CD4-positive, alpha-beta memory T cell (primary cell): ENCODE results near the gene IFIT3. TPM values are rescaled to one million over a fixed set of nuclear protein-coding genes. Genes with fewer than 3 reads are reported as not detected.
A peak's percentile ranks its signal among the peaks of the same experiment; 100 is the strongest.

Experiments used
- CTCF ChIA-PET: fragments of 350-600 bp; sonication (Branson Sonifier 250); formaldehyde crosslinking; loops from one replicate; lab custom pipeline; 2021; ENCODE audit warnings: inconsistent platforms; ENCODE audit not compliant: partially characterized antibody; lab: Charles Lee
- POLR2A ChIA-PET: fragments of 350-600 bp; sonication (Branson Sonifier 250); formaldehyde crosslinking; loops from one replicate; lab custom pipeline; 2021; ENCODE audit not compliant: partially characterized antibody; lab: Charles Lee
- DNase-seq, 5 donors: peaks; one replicate each; pipeline versions ENCODE4 v3.0.0 to v3.0.0-alpha.2; 2020 to 2022; ENCODE audit warnings: mixed read lengths in 1 of 5
- H3K27ac ChIP-seq: one replicate; pipeline ENCODE4 v1.7.0; 2013; ENCODE audit warnings: low read depth, low read length
- H3K27me3 ChIP-seq: 2 replicates; pipeline ENCODE4 v1.7.0; 2013; ENCODE audit warnings: mild to moderate bottlenecking, low read length, moderate library complexity; ENCODE audit not compliant: insufficient read depth
- H3K36me3 ChIP-seq: 2 replicates; pipeline ENCODE4 v1.7.0; 2013; ENCODE audit warnings: mild to moderate bottlenecking, low read length, moderate library complexity; ENCODE audit not compliant: insufficient read depth
- H3K4me1 ChIP-seq: 2 replicates; pipeline ENCODE4 v1.7.0; 2013; ENCODE audit warnings: mild to moderate bottlenecking, low read length, moderate library complexity; ENCODE audit not compliant: insufficient read depth
- H3K4me3 ChIP-seq, 2 donors: one replicate each; pipeline ENCODE4 v1.7.0; 2013; ENCODE audit warnings: low read length in 2 of 2, mild to moderate bottlenecking in 1 of 2
- H3K9me3 ChIP-seq, 2 donors: one replicate each; pipeline ENCODE4 v1.7.0; 2013; ENCODE audit warnings: low read length in 2 of 2, control low read depth in 1 of 2; ENCODE audit not compliant: control insufficient read depth in 1 of 2
- H3K27ac Mint-ChIP-seq, 7 donors: one replicate each; pipeline ENCODE4 v1.8.0; 2020 to 2021; ENCODE audit warnings: mixed read lengths in 7 of 7, mild to moderate bottlenecking in 6 of 7, inconsistent platforms in 3 of 7, moderate library complexity in 3 of 7
- H3K27me3 Mint-ChIP-seq, 2 donors: one replicate each; pipeline ENCODE4 v1.8.0; 2020 to 2021; ENCODE audit warnings: mixed read lengths in 2 of 2
- H3K36me3 Mint-ChIP-seq, 2 donors: one replicate each; pipeline ENCODE4 v1.8.0; 2020 to 2021; ENCODE audit warnings: mixed read lengths in 2 of 2, inconsistent platforms in 1 of 2, mild to moderate bottlenecking in 1 of 2
- H3K4me1 Mint-ChIP-seq, 4 donors: one replicate each; pipeline ENCODE4 v1.8.0; 2020 to 2021; ENCODE audit warnings: mixed read lengths in 4 of 4, mild to moderate bottlenecking in 1 of 4
- H3K4me3 Mint-ChIP-seq, 8 donors: one replicate each; pipeline ENCODE4 v1.8.0; 2020 to 2021; ENCODE audit warnings: mixed read lengths in 8 of 8, mild to moderate bottlenecking in 7 of 8, moderate library complexity in 6 of 8, inconsistent platforms in 3 of 8
- H3K9me3 Mint-ChIP-seq, 8 donors: one replicate each; pipeline ENCODE4 v1.8.0; 2020 to 2021; ENCODE audit warnings: mixed read lengths in 8 of 8, mild to moderate bottlenecking in 5 of 8, inconsistent platforms in 3 of 8, moderate library complexity in 1 of 8
- intact Hi-C: fragments of 100-400 bp; cut with micrococcal nuclease; formaldehyde crosslinking; loops from one replicate; pipeline ENCODE4 v1.15.1; 2023
- polyA plus RNA-seq, 2 donors: library from polyadenylated mRNA; unstranded; fragments of 300-500 nt; fragmentation: Illumina TruSeq; gene quantifications; one replicate each; pipeline ENCODE4 v1.2.3, GENCODE V29; 2021
- total RNA-seq, 2 experiments: library from RNA; stranded (reverse); gene quantifications; one replicate each; pipeline ENCODE4 v1.2.3, GENCODE V29; 2021

IFIT3 gene
- total and polyA plus RNA-seq, 4 experiments from 2014 or later: 3.1 to 10.4 (median 4.2) TPM

DNA sequence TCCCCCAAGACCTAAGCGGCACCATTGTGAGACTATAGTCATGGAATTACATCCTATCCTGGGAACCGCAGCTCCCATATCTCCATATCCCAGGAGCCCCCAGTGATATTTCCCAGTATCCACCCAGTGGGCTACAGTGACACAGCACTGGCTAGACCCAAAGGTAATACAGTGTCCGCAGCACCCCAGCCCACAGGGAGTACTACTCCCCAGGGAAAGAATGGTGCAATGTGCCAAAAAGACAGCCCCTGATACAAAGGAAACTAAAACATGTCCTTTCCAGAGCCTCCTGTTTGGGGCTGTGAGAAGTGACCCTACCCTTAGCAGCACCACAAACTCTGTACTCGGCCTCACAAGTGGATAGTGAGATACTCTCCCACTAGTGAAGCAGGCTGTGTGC is 30.4 kb upstream of the IFIT3 start:
- Mint-ChIP-seq H3K27ac (no peak overlapping the region), H3K27me3 (no peaks in the 10 kb centered on the region), H3K36me3 (peaks cover 8 to 10% of the 10 kb centered on the region in 2 donors), H3K9me3 (peaks cover 0 to 15% (median 9%) of the 10 kb centered on the region in 8 donors), H3K4me3 (no peak overlapping the region), H3K4me1 (peaks cover 6 to 23% (median 7%) of the 10 kb centered on the region in 4 donors)
- POLR2A ChIA-PET: no interaction called here
- CTCF ChIA-PET: interaction anchor here (1.2 kb wide), 1 partner anchor 122 kb away, joined by 3 read pairs; no protein-coding TSS in a partner anchor
- peaks cover 9% of the 10 kb centered on the region for H3K4me1 ChIP-seq
- no peaks in the 10 kb centered on the region for H3K27me3 ChIP-seq
- no peak for DNase-seq
- H3K4me3 ChIP-seq: no peak overlapping the region
- H3K27ac ChIP-seq: no peak overlapping the region
- intact Hi-C loops: no loop called here
- H3K36me3 ChIP-seq: no peaks in the 10 kb centered on the region
- no peaks in the 10 kb centered on the region for H3K9me3 ChIP-seq

DNA sequence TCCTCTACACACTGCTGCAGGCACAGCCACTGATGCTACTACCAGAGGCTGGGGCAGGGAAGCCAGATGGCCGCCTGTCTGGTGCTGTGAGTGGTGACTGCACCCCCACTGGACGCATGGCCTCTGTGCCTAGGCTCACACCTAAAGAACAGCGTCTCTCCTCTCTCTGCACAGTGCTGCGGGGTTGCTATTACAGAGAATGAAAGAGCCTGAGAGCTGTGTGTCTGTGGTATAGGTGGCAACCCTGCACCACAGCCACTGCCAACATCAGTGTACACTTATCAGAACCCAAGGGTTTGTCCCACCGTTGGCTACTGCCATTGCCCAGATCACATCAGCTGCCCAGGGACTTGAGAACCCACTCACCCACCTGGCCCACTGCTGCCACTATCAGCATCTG is 30.0 kb upstream of the IFIT3 start:
- ChIA-PET POLR2A (no interaction called here), CTCF (interaction anchor here (1.2 kb wide), 1 partner anchor 121 kb away, joined by 3 read pairs; no protein-coding TSS in a partner anchor)
- no peaks in the 10 kb centered on the region for H3K36me3 ChIP-seq
- Mint-ChIP-seq H3K27ac (no peak overlapping the region), H3K4me3 (no peak overlapping the region), H3K4me1 (peaks cover 8 to 28% (median 10%) of the 10 kb centered on the region in 4 donors), H3K9me3 (peaks cover 0 to 15% (median 9%) of the 10 kb centered on the region in 8 donors), H3K36me3 (peaks cover 8 to 10% of the 10 kb centered on the region in 2 donors), H3K27me3 (no peaks in the 10 kb centered on the region)
- H3K4me1 ChIP-seq: peaks cover 13% of the 10 kb centered on the region
- H3K27me3 ChIP-seq: no peaks in the 10 kb centered on the region
- H3K9me3 ChIP-seq: no peaks in the 10 kb centered on the region
- intact Hi-C loops: no loop called here
- H3K27ac ChIP-seq: no peak overlapping the region
- no peak overlapping the region for H3K4me3 ChIP-seq
- DNase-seq: no peak

GRCh38 chr10:89299031-89299430 is 28.8 kb upstream of the IFIT3 start:
- ChIA-PET CTCF (no interaction called here), POLR2A (interaction anchor here (1.3 to 5.1 kb wide), 2 partner anchors 48 to 118 kb away, joined by 3 to 53 read pairs; partner anchors contain the start of genes IFIT5 and LIPA)
- Histone ChIP-seq H3K9me3 (no peaks in the 10 kb centered on the region), H3K27me3 (no peaks in the 10 kb centered on the region), H3K27ac (no peak overlapping the region), H3K4me3 (no peak overlapping the region), H3K36me3 (no peaks in the 10 kb centered on the region), H3K4me1 (peaks cover 25% of the 10 kb centered on the region)
- DNase-seq: no peak
- Mint-ChIP-seq H3K4me1 (peaks cover 19 to 33% (median 21%) of the 10 kb centered on the region in 4 donors), H3K36me3 (peaks cover 11% of the 10 kb centered on the region in 2 donors), H3K27me3 (no peaks in the 10 kb centered on the region), H3K27ac (peak overlapping the region in 4 of 7 donors; percentile 54 to 96 (median 75)), H3K4me3 (peak overlapping the region in 1 of 8 donors; percentile 2), H3K9me3 (peaks cover 0 to 15% (median 9%) of the 10 kb centered on the region in 8 donors)
- intact Hi-C loops: no loop called here

- intact Hi-C loops: loop anchor here (1.0 to 2.0 kb wide), 3 partner anchors 50 to 113 kb away; partner anchors contain the start of genes IFIT5 and LIPA
- CTCF ChIA-PET: interaction anchor here (0.5 to 5.5 kb wide), 7 partner anchors 29 to 1463 kb away, joined by 3 to 24 read pairs (median 4); partner anchors contain the start of gene IFIT1
- peak overlapping the region; percentile 90 to 98 (median 94) for H3K4me3 Mint-ChIP-seq
- peaks cover 30% of the 10 kb centered on the region for H3K4me1 ChIP-seq
- peaks cover 0 to 15% (median 9%) of the 10 kb centered on the region in 8 donors for H3K9me3 Mint-ChIP-seq
- H3K27ac ChIP-seq: peak overlapping the region; percentile 75
- no peaks in the 10 kb centered on the region for H3K27me3 ChIP-seq
- peak overlapping the region; percentile 96 to 99 (median 98) for H3K27ac Mint-ChIP-seq
- H3K4me3 ChIP-seq: peak overlapping the region; percentile 63 to 69
- H3K4me1 Mint-ChIP-seq: peaks cover 20 to 40% (median 27%) of the 10 kb centered on the region in 4 donors
- H3K36me3 ChIP-seq: no peaks in the 10 kb centered on the region
- no peaks in the 10 kb centered on the region for H3K9me3 ChIP-seq
- H3K36me3 Mint-ChIP-seq: peaks cover 22 to 26% of the 10 kb centered on the region in 2 donors
- no peak for DNase-seq
- H3K27me3 Mint-ChIP-seq: no peaks in the 10 kb centered on the region
- POLR2A ChIA-PET: interaction anchor here (0.6 to 5.1 kb wide), 19 partner anchors 11 to 1439 kb away, joined by 3 to 53 read pairs (median 4); partner anchors contain the start of genes IFIT1, IFIT1B, IFIT3 and IFIT5
Measured at GRCh38 chr10:89301232-89301631, 26.6 kb upstream of the IFIT3 start.

DNA sequence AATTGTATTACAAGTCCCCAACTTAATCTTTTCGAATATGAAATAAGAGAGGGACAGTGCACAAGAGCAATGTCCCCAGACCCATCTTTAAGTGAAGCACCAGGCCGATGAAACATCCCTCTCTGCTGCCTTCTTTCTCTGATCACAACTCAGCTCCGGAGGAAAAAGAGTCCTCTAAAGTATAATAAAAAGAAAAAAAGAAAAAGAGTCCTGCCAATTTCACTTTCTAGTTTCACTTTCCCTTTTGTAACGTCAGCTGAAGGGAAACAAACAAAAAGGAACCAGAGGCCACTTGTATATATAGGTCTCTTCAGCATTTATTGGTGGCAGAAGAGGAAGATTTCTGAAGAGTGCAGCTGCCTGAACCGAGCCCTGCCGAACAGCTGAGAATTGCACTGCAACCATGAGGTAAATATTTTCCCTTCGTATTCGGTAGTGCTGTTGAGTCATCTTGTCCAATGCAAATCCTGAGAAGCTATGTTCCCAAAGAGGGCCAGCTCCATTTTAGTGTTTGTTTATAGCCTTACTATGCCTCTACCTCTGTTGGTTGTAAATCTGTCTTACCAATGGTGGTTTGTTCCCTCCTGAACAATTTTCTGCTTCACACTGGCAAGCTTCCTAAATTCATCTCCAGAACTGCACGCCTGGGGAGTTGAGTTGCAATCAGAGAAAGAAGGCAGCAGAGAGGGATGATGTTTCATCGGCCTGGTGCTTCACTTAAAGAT is 25.9 kb upstream of the IFIT3 start, which contains the start of gene IFIT2:
Gene IFIT2, plus strand, starts transcription at position 326 of the 725 bp plus-strand sequence. Its CDS starts 78 bp downstream, at position 404.
- peak within 1 kb of the TSS; percentile 90 to 98 (median 94) for H3K4me3 Mint-ChIP-seq
- H3K4me1 ChIP-seq: peaks cover 30% of the 10 kb centered on the region
- H3K4me1 Mint-ChIP-seq: peaks cover 22 to 40% (median 28%) of the 10 kb centered on the region in 4 donors
- H3K9me3 Mint-ChIP-seq: peaks cover 0 to 14% (median 9%) of the 10 kb centered on the region in 8 donors
- H3K9me3 ChIP-seq: no peaks in the 10 kb centered on the region
- H3K27ac ChIP-seq: peak within 1 kb of the TSS; percentile 75
- ChIA-PET CTCF (interaction anchor here (0.5 to 5.5 kb wide), 9 partner anchors 29 to 1463 kb away, joined by 3 to 24 read pairs (median 4); partner anchors contain the start of genes IFIT1 and IFIT5), POLR2A (interaction anchor here (0.6 to 5.1 kb wide), 21 partner anchors 12 to 1439 kb away, joined by 3 to 53 read pairs (median 4); partner anchors contain the start of genes IFIT1, IFIT1B, IFIT3 and IFIT5)
- no peaks in the 10 kb centered on the region for H3K36me3 ChIP-seq
- no peaks in the 10 kb centered on the region for H3K27me3 ChIP-seq
- H3K27ac Mint-ChIP-seq: peak within 1 kb of the TSS; percentile 96 to 99 (median 98)
- H3K36me3 Mint-ChIP-seq: peaks cover 28 to 33% of the 10 kb centered on the region in 2 donors
- H3K4me3 ChIP-seq: peak within 1 kb of the TSS; percentile 63 to 69
- no peaks in the 10 kb centered on the region for H3K27me3 Mint-ChIP-seq
- intact Hi-C loops: loop anchor here (1.0 to 2.0 kb wide), 5 partner anchors 26 to 112 kb away; partner anchors contain the start of genes IFIT1, IFIT5 and LIPA
- DNase-seq: peak; percentile 52 to 70 (median 62)

- CTCF ChIA-PET: interaction anchor here (1.0 to 5.5 kb wide), 8 partner anchors 28 to 368 kb away, joined by 3 to 24 read pairs (median 6); partner anchors contain the start of genes IFIT1 and IFIT5
- H3K27ac Mint-ChIP-seq: peak overlapping the region; percentile 96 to 99 (median 98)
- H3K36me3 Mint-ChIP-seq: peaks cover 36 to 40% of the 10 kb centered on the region in 2 donors
Measured at GRCh38 chr10:89302625-89303024, 25.2 kb upstream of the IFIT3 start.

More at GRCh38 chr10:89302625-89303024, 25.2 kb upstream of the IFIT3 start:
- no peak for DNase-seq
- Mint-ChIP-seq H3K4me1 (peaks cover 23 to 40% (median 28%) of the 10 kb centered on the region in 4 donors), H3K4me3 (peak overlapping the region; percentile 90 to 98 (median 94)), H3K27me3 (no peaks in the 10 kb centered on the region), H3K9me3 (peaks cover 0 to 15% (median 9%) of the 10 kb centered on the region in 8 donors)
- Histone ChIP-seq H3K9me3 (no peaks in the 10 kb centered on the region), H3K4me3 (peak overlapping the region; percentile 63 to 69), H3K27ac (peak overlapping the region; percentile 75), H3K27me3 (no peaks in the 10 kb centered on the region), H3K4me1 (peaks cover 30% of the 10 kb centered on the region), H3K36me3 (no peaks in the 10 kb centered on the region)
- intact Hi-C loops: loop anchor here (1.0 kb wide), 2 partner anchors 26 to 90 kb away; partner anchors contain the start of gene IFIT1
- POLR2A ChIA-PET: interaction anchor here (0.5 to 5.1 kb wide), 11 partner anchors 13 to 478 kb away, joined by 3 to 53 read pairs (median 7); partner anchors contain the start of genes IFIT1, IFIT3, IFIT5 and KIF20B
